Middle frontal gyrus (tissue), 1 donor: ENCODE data around the gene CRTC1.

Experiments
- DNase-seq: peaks from one replicate; pipeline ENCODE4 v3.0.0-alpha.2; 2015; ENCODE audit warnings: low spot score; ENCODE audit errors: extremely low spot score

CRTC1 gene

GRCh38 chr19:18768046-18768771, 84.7 kb downstream of the CRTC1 start:
- no peak for DNase-seq

- no peak for DNase-seq
Observed at GRCh38 chr19:18768997-18769891, 85.8 kb downstream of the CRTC1 start.

GRCh38 chr19:18769989-18770528, 86.6 kb downstream of the CRTC1 start:
- no peak for DNase-seq

GRCh38 chr19:18770663-18771327, 87.3 kb downstream of the CRTC1 start:
- DNase-seq = no peak

GRCh38 chr19:18771328-18772242, 88.1 kb downstream of the CRTC1 start:
- no peak for DNase-seq

- no peak for DNase-seq
Observed at GRCh38 chr19:18772620-18773587, 89.4 kb downstream of the CRTC1 start.

GRCh38 chr19:18773682-18774081, 90.2 kb downstream of the CRTC1 start:
- no peak for DNase-seq

GRCh38 chr19:18774107-18774506, 90.6 kb downstream of the CRTC1 start:
- no peak for DNase-seq

GRCh38 chr19:18774782-18775444, 91.4 kb downstream of the CRTC1 start:
- DNase-seq = no peak

GRCh38 chr19:18775586-18776287, 92.3 kb downstream of the CRTC1 start:
- DNase-seq = no peak

GRCh38 chr19:18776288-18776594, 92.8 kb downstream of the CRTC1 start:
- DNase-seq = no peak

GRCh38 chr19:18776736-18777135, 93.3 kb downstream of the CRTC1 start:
- DNase-seq = no peak

GRCh38 chr19:18777301-18778075, 94.0 kb downstream of the CRTC1 start:
- DNase-seq = no peak

- no peak for DNase-seq
Observed at GRCh38 chr19:18778076-18778389, 94.6 kb downstream of the CRTC1 start.

- DNase-seq = no peak
Observed at GRCh38 chr19:18778826-18779495, 95.5 kb downstream of the CRTC1 start.

GRCh38 chr19:18780081-18780480, 96.6 kb downstream of the CRTC1 start:
- no peak for DNase-seq

- no peak for DNase-seq
Observed at GRCh38 chr19:18780631-18781030, 97.2 kb downstream of the CRTC1 start.
